G401 (cell line): ENCODE data around the gene CDH13. TPM values are rescaled to one million over a fixed set of nuclear protein-coding genes. Genes with fewer than 3 reads are reported as not detected.

ENCODE experiments used
- DNase-seq: peaks from one replicate; pipeline ENCODE4 v3.0.0-alpha.2; 2015; ENCODE audit warnings: low spot score
- in situ Hi-C: cut with HindIII; loops from 2 replicates; pipeline ENCODE4 v1.10.0; 2016; ENCODE audit warnings: low sequenced_read_pairs, mixed read lengths
- total RNA-seq: library from RNA; depleted of rRNA; stranded (reverse); fragments of >200 nt; shearing (Covaris generic); gene quantifications from 2 replicates; pipeline ENCODE4 v1.2.3, GENCODE V29; 2014

Gene CDH13
- total RNA-seq, 1 experiment from 2014 or later: 10.8 TPM

- in situ Hi-C loops: no loop called here
- no peak for DNase-seq
Observed at GRCh38 chr16:82758904-82759303, 132.1 kb downstream of the CDH13 start.

DNA sequence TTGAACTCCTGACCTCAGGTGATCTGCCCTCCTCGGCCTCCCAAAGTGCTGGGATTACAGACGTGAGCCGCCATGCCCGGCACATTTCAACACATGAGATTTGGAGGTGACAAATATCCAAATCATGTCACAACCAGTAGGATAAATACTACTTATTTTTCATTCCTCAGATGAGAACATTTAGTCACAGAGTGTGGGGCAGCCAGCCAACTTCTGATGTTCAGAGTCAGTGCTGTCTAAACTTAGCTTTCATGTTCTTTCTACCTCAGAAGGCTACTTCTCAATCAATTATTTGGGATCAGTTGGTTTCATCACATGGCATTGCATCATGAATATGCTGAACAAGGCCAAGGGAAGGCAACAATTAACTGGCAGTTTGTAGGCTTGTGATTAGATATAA is 134.5 kb downstream of the CDH13 start:
- DNase-seq: no peak
- in situ Hi-C loops: no loop called here

DNA sequence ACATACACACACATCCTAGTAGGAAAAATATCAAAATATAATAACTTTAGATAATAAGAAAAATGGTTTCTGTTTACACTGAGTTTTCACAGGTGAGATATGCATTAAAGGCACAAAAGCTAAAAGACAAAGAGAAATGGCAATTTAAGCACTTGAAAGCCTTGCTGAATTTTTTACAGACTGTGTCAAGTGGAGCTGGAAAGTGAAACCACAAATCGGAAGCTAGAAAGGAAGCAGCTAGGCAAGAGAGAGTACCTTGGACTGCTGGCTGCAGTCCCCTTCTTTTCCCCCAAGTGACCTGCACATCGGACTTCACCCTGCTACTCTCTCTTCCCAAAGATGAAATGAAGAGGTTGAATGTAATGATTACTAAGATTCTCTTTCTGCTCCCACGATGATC is 135.1 kb downstream of the CDH13 start:
- no peak for DNase-seq
- in situ Hi-C loops: no loop called here

GRCh38 chr16:82763371-82763770 is 136.6 kb downstream of the CDH13 start:
- in situ Hi-C loops: no loop called here

DNA sequence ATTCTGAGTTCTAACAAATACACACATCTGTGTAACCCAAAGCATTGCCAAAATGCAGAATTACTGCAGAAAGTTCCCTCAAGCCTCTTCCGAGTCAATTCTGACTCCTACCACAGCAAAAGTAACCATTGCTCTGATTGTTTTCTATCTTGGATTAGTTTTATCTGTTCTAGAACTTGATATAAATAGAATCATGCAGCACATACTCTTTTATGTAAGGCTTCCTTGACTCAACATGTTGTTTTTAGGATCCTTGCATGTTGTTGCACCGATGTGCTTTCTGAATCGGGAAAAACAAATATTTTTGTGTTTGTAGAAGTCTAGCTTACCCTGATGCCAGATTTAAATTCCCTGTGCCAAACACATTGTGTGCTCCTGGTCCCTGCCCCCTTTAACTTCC is 140.4 kb downstream of the CDH13 start:
- in situ Hi-C loops: no loop called here
- DNase-seq: no peak

More at GRCh38 chr16:82763371-82763770, 136.6 kb downstream of the CDH13 start:
- no peak for DNase-seq

- in situ Hi-C loops: no loop called here
- no peak for DNase-seq
Observed at GRCh38 chr16:82767808-82768207, 141.0 kb downstream of the CDH13 start.

DNA sequence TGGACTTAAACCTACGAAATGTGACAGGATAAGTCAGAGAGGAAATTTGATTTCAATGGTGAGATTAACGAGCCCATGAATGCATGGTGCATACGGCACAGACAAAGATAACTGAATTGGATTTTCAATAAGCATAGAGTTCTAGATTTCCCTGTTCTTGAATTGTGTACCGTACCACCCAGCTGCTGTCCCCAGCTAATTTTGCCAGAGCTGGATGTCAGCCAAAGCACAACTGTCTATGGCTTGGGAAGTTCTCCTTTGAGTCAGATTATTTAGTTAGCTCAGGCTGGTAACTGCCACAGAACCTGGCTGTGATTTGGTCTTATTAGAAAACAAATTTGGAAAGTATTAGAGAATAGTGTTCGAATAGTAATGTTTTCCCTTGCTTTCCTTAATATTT is 143.1 kb downstream of the CDH13 start:
- in situ Hi-C loops: no loop called here
- DNase-seq: no peak

DNA sequence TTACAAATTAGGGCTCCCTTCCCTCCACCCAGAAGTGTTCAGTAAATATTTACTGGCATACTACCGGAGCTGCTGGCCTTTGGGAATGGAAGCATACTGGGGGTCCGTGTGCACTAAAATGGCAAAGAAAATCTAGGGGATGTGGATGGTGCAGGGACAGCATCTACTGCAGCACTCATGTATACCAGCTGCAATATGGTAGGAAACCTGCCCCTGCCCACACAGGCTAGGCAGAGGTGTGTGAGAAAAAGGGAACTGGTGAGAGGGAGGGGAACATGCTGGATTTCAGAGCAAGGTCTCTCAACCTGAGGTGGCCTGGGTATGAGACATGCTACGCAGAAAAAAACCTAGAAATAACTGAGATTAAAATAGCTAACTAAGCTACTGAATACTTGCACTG is 145.4 kb downstream of the CDH13 start:
- no peak for DNase-seq

DNA sequence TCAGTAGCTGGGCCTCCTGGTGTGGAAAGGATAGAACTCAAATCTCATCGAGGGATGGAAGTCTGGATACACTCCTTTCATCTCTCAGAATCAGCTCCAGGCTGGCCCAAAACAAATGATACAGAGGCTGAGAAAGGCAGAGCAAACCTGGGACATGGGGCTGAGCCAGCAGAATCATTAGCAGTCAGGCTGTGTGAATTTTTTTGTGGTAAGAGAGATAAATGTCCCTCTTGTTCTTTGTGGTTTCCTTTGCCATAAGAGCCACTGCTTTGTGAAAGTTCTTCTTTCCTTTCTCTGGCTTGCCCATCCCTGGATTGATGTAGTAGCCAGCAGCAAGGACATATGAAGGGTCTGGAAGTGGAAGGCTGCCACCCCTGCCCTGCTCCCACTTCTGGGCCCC is 146.2 kb downstream of the CDH13 start:
- no peak for DNase-seq
- in situ Hi-C loops: no loop called here

More for the DNA sequence above, 145.4 kb downstream of the CDH13 start:
- in situ Hi-C loops: no loop called here

DNA sequence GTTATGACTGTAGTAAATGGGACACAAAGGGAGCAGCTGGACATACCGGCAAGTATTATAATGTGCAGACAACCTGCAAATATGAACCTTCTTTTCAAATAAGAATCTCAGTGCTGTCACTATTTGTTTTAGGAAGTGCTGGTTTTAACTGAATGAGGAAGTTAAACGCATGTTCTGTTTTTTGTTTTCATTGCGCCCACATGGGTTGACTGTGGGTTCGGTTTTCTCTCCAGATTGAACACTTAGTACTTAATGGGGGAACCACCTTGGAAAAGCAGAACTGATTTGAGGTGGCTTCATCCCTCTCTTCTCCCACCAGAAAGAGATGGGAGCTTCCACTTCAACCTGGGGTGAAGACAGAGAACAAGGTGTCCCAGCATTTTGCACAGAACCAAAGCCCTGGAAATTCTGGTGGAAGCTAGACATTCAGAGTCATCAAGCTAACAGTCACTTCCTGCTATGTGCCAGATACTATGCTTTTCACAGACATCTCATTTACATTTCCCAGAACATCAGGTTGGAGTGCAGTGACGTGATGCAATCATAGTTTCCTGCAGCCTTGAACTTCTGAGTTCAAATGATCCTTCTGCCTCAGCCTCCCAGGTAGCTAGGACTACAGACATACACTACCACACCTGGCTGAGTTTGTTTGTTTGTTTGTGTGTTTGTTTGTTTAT is 149.8 kb downstream of the CDH13 start:
- in situ Hi-C loops: no loop called here
- DNase-seq: no peak

GRCh38 chr16:82782715-82783251 is 156.0 kb downstream of the CDH13 start:
- in situ Hi-C loops: no loop called here
- peak; percentile 26 for DNase-seq

- in situ Hi-C loops: no loop called here
Observed at GRCh38 chr16:82783933-82784572, 157.3 kb downstream of the CDH13 start.

DNA sequence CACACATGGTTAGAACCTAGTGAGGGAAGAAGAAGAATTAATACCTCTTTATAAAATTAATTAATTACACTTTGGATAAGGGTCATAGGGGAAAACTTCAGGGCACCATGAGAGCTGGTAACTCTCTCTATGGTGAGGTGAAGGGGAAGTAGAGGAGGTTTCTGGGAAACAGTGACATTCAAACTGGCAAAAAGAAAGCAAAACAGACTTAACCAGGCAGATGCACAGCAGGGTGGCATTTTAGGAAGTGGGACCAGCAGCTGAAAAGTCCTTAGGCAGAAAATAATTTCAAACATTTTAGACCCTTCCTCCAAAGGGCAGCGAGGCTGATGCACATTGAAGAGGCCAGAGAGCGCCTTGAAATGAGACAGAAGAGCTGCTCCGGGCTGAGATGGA is 157.8 kb downstream of the CDH13 start:
- DNase-seq: no peak
- in situ Hi-C loops: no loop called here

More at GRCh38 chr16:82783933-82784572, 157.3 kb downstream of the CDH13 start:
- no peak for DNase-seq

DNA sequence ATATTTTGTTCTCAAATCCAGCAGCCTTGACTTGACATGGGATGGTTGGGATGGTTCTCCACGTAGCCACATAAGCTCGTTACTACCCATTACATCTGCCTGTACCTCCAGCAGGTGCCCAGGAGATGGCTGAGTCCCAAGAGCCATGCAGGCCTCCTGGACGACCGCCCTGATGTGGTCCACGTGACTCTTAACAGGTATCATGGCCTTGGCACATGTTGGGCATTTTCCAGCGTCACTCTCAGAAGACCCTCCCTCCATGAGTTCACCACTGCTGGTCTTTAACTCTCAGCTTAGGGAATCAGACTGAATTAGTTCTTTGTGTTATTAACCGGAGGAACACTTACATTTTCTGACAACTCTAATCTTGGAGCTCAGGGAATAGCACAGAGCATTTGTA is 161.5 kb downstream of the CDH13 start:
- in situ Hi-C loops: no loop called here
- DNase-seq: no peak

- in situ Hi-C loops: no loop called here
- DNase-seq: no peak
Observed at GRCh38 chr16:82788919-82789318, 162.2 kb downstream of the CDH13 start.

DNA sequence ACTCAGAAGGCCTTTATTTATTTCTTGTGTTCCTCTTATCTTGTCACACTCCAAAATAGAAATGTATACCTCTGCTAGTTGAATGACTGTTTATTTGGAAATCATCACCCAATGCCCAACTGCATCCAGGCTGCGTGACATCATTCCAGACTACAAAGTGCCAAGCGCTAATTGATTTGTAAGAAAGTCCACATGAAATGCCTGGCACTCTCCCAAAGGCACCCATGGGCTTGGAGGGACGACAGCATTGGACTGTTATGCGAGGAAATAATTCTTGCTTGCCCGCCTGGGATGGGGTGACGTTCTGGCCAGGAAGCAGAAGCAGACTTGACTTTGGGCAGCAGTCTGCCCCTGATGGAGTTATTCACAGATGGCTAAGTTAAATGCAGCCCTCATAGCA is 165.9 kb downstream of the CDH13 start:
- no peak for DNase-seq
- in situ Hi-C loops: no loop called here

DNA sequence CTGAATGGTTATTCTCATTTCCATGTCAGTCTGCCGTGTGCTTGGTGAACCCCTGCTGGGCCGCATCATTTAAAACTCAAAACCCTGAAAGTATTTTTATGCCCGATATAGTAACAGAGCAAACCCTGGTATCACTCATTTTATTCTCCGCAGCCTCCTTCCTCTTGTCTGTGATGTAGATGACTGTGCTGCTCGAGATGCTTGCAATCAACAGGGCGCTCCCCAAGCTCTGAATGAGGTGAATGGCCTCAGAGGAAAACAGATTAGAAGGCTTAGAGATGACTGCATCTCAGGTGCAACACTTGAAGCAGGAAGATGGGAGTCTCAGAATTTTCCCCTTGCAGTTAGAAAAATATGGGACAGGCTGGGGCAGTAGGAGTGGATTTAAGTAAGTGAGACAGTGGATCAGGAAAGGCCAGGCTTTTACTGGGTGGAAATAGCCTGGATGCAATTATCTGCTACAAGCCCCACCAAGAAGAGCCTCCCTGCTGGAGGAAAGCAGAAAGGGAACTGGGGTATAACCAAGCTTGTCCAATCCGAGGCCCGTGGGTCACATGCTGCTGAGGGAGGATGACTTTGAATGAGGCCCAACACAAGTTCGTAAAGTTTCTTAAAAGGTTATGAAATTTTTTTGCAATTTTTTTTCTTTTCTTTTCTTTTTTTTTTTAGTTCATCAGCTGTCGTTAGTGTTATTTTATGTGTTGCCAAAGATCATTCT is 166.9 kb downstream of the CDH13 start:
- DNase-seq: no peak

DNA sequence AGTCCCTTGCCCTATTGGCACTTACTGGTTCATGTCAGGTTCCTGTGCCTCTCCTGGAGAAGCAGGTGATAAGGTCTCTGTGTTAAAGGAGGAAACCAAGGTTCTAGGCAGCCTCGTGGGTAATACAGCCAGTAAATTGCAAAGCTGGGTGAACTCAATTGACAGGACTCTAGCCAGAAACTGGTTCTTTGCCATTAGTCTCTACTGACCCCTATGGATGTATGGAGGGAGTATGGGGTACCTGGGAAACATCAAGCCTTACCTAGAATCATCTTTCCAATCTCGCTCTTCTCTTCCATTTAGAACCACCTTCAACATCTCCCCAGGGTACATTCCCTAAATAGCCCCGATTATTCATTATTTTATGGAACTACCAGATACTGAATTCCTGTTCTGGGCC is 169.3 kb downstream of the CDH13 start:
- in situ Hi-C loops: no loop called here
- no peak for DNase-seq

More for the DNA sequence above, 166.9 kb downstream of the CDH13 start:
- in situ Hi-C loops: no loop called here

GRCh38 chr16:82801361-82801760 is 174.6 kb downstream of the CDH13 start:
- DNase-seq: no peak
- in situ Hi-C loops: no loop called here

GRCh38 chr16:82805866-82806265 is 179.1 kb downstream of the CDH13 start:
- in situ Hi-C loops: no loop called here

More at GRCh38 chr16:82805866-82806265, 179.1 kb downstream of the CDH13 start:
- DNase-seq: no peak
